Measurements from ENCODE around the gene SCRT2.

DNA sequence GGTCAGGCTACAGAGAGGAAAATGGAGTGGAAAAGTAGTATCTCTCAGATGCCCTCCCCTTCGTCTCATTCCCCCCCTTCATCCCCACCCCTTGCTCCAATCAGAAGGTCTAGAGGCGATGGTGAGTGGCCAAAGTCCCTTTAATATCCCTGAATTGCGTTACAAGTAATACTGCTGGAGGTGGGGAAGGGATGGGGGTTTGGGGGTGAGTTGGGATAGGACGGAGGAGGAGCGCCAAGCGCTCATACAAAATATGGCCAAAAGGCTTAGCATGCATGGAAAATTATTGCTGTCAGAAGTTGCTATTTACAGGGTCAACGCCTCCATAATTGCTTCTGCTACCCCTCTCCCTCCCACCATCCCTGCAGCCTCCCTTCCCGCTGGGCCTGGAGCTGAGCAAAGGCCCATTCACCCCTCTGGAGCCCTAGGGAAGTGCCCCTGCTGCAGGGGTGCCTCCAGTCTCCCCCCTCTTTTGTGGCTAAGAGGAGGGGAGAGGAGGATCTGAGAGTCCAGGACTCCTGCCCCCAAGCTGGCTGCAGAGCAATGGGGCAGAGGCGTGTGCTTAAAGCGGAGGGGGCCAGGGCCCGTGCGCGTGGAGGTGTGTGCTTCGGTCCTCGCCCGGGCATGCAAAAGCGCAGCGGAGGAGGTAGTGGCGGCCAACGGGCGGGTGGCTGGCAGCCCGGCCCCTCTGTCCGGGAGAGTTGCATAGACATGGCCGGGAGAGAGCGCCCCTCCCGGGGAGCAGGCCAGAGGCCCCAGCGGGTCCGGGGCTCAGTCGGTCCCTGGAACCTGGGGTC, 13.9 kb downstream of the SCRT2 start:
- TF ChIP-seq CTCF (IDR thresholded peaks at IDR 0.05): no peak
- no peak for TF ChIP-seq ZFX (IDR thresholded peaks at IDR 0.05; ENCODE audit: borderline replicate concordance)

Measured in 22Rv1 (cell line).